Lung (tissue), 12 donors: ENCODE measurements around the gene PIGU. TPM values are rescaled to one million over a fixed set of nuclear protein-coding genes. Genes with fewer than 3 reads are reported as not detected.

Source experiments
- ATAC-seq: fragments of 200-7000 bp; cut with Tn5 transposase; one replicate; pipeline ENCODE4 v1.9.1; 2020; ENCODE audit warnings: moderate number of reproducible peaks; ENCODE audit not compliant: insufficient read depth, low FRiP score
- DNase-seq, 3 donors: peaks; one replicate each; pipeline ENCODE4 v3.0.0-alpha.2; 2013 to 2017
- H3K27ac ChIP-seq, 2 donors: one replicate each; pipeline ENCODE4 v1.5.1; 2013; ENCODE audit warnings: mild to moderate bottlenecking in 2 of 2, moderate library complexity in 2 of 2, control low read depth in 1 of 2, inconsistent platforms in 1 of 2, low read depth in 1 of 2, low read length in 1 of 2
- H3K27me3 ChIP-seq, 3 donors: one replicate each; pipeline ENCODE4 v1.5.1; 2013; ENCODE audit warnings: low read length in 2 of 3; ENCODE audit not compliant: control insufficient read depth in 3 of 3, insufficient read depth in 3 of 3
- H3K36me3 ChIP-seq, 4 donors: one replicate each; pipeline ENCODE4 v1.5.1; 2013; ENCODE audit warnings: low read length in 4 of 4, mild to moderate bottlenecking in 1 of 4, moderate library complexity in 1 of 4; ENCODE audit not compliant: control insufficient read depth in 4 of 4, insufficient read depth in 4 of 4
- H3K4me1 ChIP-seq, 5 donors: one replicate each; pipeline ENCODE4 v1.5.1; 2013; ENCODE audit warnings: low read length in 5 of 5, mild to moderate bottlenecking in 2 of 5, moderate library complexity in 1 of 5; ENCODE audit not compliant: control insufficient read depth in 5 of 5, insufficient read depth in 5 of 5
- H3K4me3 ChIP-seq: one replicate; pipeline ENCODE4 v1.5.1; 2013; ENCODE audit warnings: mild to moderate bottlenecking, control low read depth, moderate library complexity
- H3K9ac ChIP-seq, 2 donors: one replicate each; pipeline ENCODE4 v1.5.1; 2013; ENCODE audit warnings: low read length in 2 of 2, control low read depth in 1 of 2; ENCODE audit not compliant: insufficient read depth in 1 of 2
- H3K9me3 ChIP-seq, 4 donors: one replicate each; pipeline ENCODE4 v1.5.1; 2013; ENCODE audit warnings: low read length in 3 of 4, mild to moderate bottlenecking in 1 of 4, moderate library complexity in 1 of 4; ENCODE audit not compliant: control insufficient read depth in 4 of 4, insufficient read depth in 3 of 4
- WGBS, 2 donors: extraction: QIAGEN DNeasy Blood & Tissue Kit; methylation state at CpG; one replicate each; pipeline ENCODE4 v1.1.7; 2013; 5-methylcytosine and 5-hydroxymethylcytosine counted together
- polyA plus RNA-seq, 2 donors: library from polyadenylated mRNA; stranded (reverse); fragments of 200-250 nt; gene quantifications; one replicate each; pipeline ENCODE4 v1.2.1, GENCODE V29; 2013
- total RNA-seq, 2 donors: library from RNA; depleted of rRNA in 1 of 2; stranded (reverse); fragments of >200 nt in 1 of 2; gene quantifications; one replicate each; pipeline ENCODE4 v1.2.1, GENCODE V29; 2014 to 2021
- TF ChIP-seq, protein P1 (sequence below): IDR thresholded peaks from 2 replicates; pipeline ENCODE4 v1.5.1; 2012; ENCODE audit warnings: mild to moderate bottlenecking; ENCODE audit errors: control extremely low read depth, extremely low read depth
- donor health status: control.
- donor health status: control.
- donor health status: Bipolar disorder and iron deficiency.
- donor health status: healthy.
- donor health status: DM: yes; HTN: yes; CAD: no.

PIGU gene
- total and polyA plus RNA-seq, 4 donors, result 15.7 to 21.2 (median 20.1) TPM

GRCh38 chr20:34532756-34533155 is 144.1 kb downstream of the PIGU start:
- DNase-seq (no peak), ATAC-seq (no peak)
- Histone ChIP-seq H3K4me1 (peaks cover 0 to 9% (median 0%) of the 10 kb centered on the region in 5 donors), H3K9ac (no peak overlapping the region), H3K4me3 (no peak overlapping the region), H3K9me3 (peaks cover 0 to 2% (median 0%) of the 10 kb centered on the region in 4 donors), H3K27me3 (no peaks in the 10 kb centered on the region), H3K36me3 (peaks cover 14 to 49% (median 44%) of the 10 kb centered on the region in 4 donors), H3K27ac (no peak overlapping the region)
- TF ChIP-seq, protein P1, sequence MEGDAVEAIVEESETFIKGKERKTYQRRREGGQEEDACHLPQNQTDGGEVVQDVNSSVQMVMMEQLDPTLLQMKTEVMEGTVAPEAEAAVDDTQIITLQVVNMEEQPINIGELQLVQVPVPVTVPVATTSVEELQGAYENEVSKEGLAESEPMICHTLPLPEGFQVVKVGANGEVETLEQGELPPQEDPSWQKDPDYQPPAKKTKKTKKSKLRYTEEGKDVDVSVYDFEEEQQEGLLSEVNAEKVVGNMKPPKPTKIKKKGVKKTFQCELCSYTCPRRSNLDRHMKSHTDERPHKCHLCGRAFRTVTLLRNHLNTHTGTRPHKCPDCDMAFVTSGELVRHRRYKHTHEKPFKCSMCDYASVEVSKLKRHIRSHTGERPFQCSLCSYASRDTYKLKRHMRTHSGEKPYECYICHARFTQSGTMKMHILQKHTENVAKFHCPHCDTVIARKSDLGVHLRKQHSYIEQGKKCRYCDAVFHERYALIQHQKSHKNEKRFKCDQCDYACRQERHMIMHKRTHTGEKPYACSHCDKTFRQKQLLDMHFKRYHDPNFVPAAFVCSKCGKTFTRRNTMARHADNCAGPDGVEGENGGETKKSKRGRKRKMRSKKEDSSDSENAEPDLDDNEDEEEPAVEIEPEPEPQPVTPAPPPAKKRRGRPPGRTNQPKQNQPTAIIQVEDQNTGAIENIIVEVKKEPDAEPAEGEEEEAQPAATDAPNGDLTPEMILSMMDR, result no peak
- WGBS, 2 donors, result 93 to 94% methylated on average over 7 of the region's 7 CpGs

DNA sequence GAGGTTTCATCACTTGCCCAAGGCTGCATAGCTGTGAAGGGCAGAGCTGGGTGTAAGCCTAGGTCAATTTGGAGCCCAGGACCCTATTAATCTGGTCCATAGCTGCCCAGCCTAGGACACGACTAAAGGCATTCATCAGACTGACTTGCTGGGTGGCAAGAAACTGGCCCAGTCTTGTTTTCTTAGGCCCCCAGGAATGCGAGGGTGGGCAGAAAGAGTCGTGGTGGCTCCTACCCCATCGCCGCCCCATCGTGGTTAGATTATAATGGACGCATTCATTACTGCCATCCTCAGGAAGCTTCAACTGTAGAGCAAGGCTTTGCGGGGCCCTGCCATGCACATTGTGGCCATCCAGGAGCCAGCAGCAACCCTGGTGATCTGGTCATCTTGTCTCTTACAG is 144.6 kb downstream of the PIGU start:
- Histone ChIP-seq H3K27ac (no peak overlapping the region), H3K4me1 (peaks cover 0 to 9% (median 0%) of the 10 kb centered on the region in 5 donors), H3K9me3 (no peaks in the 10 kb centered on the region), H3K4me3 (no peak overlapping the region), H3K36me3 (peaks cover 14 to 50% (median 45%) of the 10 kb centered on the region in 4 donors), H3K27me3 (no peaks in the 10 kb centered on the region), H3K9ac (no peak overlapping the region)
- TF ChIP-seq, protein P1, result no peak
- 88 to 90% methylated on average over 8 of the region's 8 CpGs for WGBS, 2 donors
- DNase-seq (no peak), ATAC-seq (no peak)

- WGBS, 2 donors, result 90 to 93% methylated on average over 8 of the region's 8 CpGs
- Histone ChIP-seq H3K9ac (no peak overlapping the region), H3K4me3 (no peak overlapping the region), H3K36me3 (peaks cover 18 to 50% (median 44%) of the 10 kb centered on the region in 4 donors), H3K9me3 (no peaks in the 10 kb centered on the region), H3K4me1 (peaks cover 0 to 12% (median 0%) of the 10 kb centered on the region in 5 donors), H3K27ac (no peak overlapping the region), H3K27me3 (no peaks in the 10 kb centered on the region)
- ATAC-seq (no peak), DNase-seq (no peak)
- TF ChIP-seq, protein P1, result no peak
Observed at GRCh38 chr20:34531608-34532265, 145.2 kb downstream of the PIGU start.

DNA sequence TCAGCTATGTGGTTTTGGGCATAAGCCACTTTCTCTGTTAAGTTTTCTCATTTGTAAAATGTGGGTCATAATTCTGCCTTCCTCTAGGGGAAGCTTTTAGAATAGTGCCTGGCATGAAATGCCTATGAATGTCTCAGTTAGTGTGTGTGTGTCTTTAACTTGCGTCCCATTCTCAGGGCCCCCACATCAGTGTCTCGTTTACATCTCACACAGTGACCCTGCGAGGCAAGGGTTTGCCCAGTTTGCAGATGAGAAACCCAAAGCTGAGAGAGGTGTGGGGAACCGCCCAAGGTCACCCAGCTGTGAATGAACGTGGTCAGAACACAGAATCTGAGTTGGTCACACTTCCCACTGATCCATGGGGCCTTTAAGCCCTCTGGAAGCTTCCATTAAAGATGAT is 146.6 kb downstream of the PIGU start:
- no peaks in the 10 kb centered on the region for H3K9me3 ChIP-seq
- no peak for DNase-seq
- TF ChIP-seq, protein P1, result no peak
- H3K36me3 ChIP-seq, result peaks cover 13 to 42% (median 35%) of the 10 kb centered on the region in 4 donors
- no peak overlapping the region for H3K9ac ChIP-seq
- no peak overlapping the region for H3K4me3 ChIP-seq
- 86 to 91% methylated on average over 5 of the region's 5 CpGs for WGBS, 2 donors
- peak overlapping the region in 1 of 2 donors; percentile 18 for H3K27ac ChIP-seq
- ATAC-seq, result no peak
- peaks cover 4 to 18% (median 7%) of the 10 kb centered on the region in 5 donors for H3K4me1 ChIP-seq
- no peaks in the 10 kb centered on the region for H3K27me3 ChIP-seq
